Prostate gland (tissue), 2 donors: ENCODE data around the gene TMEM116.
"Not testable (repeated sequence)": the region's sequence is repeated elsewhere in the genome, so short reads cannot be mapped to it uniquely, and the experiment has no call there.

ENCODE experiments used
- POLR2A ChIP-seq: fragments of 450-650 bp; IDR thresholded peaks from one replicate; pipeline ENCODE4 v1.6.1; 2016; ENCODE audit warnings: antibody characterized with exemption, mild to moderate bottlenecking
- POLR2AphosphoS5 ChIP-seq: sonication (generic); formaldehyde crosslinking; IDR thresholded peaks from one replicate; pipeline ENCODE4 v1.6.1; 2017; ENCODE audit warnings: antibody characterized with exemption
- TF ChIP-seq, protein P1 (sequence below), 4 experiments: fragments of 200-600 bp in 2 of 4; fragments of 450-650 bp in 2 of 4; sonication (generic) in 2 of 4; IDR thresholded peaks; 1 replicate in 3 of 4; 2 replicates in 1 of 4; pipeline ENCODE4 v1.5.1; 2016 to 2019; ENCODE audit warnings: antibody characterized with exemption in 4 of 4, mild to moderate bottlenecking in 2 of 4, moderate library complexity in 2 of 4

DNA sequence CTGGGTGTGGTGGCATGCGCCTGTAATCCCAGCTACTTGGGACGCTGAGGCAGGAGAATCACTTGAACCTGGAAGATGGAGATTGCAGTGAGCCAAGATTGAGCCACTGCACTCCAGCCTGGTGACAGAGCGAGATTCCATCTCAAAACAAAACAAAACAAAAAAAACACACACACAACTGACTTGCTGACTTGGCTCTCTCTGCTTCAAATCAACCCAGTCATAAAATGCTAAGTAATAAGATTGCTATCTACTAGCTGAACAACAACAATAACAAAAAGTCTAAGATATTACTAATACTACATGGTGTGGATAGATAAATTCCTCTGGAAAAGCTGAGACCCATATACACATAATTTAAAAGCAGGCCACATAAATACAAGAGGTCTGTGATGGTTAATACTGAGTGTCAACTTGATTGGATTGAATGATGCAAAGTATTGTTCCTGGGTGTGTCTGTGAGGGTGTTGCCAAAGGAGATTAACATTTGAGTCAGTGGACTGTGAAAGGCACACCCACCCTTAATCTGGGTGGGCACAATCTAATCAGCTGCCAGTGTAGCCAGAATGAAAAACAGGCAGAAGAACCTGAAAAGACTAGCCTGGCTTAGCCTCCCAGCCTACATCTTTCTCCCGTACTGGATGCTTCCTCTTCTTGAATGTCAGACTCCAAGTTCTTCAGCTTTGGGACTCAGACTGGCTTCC is 60.7 kb downstream of the TMEM116 start:
- TF ChIP-seq POLR2A, POLR2AphosphoS5: not testable (repeated sequence)
- TF ChIP-seq, protein P1, sequence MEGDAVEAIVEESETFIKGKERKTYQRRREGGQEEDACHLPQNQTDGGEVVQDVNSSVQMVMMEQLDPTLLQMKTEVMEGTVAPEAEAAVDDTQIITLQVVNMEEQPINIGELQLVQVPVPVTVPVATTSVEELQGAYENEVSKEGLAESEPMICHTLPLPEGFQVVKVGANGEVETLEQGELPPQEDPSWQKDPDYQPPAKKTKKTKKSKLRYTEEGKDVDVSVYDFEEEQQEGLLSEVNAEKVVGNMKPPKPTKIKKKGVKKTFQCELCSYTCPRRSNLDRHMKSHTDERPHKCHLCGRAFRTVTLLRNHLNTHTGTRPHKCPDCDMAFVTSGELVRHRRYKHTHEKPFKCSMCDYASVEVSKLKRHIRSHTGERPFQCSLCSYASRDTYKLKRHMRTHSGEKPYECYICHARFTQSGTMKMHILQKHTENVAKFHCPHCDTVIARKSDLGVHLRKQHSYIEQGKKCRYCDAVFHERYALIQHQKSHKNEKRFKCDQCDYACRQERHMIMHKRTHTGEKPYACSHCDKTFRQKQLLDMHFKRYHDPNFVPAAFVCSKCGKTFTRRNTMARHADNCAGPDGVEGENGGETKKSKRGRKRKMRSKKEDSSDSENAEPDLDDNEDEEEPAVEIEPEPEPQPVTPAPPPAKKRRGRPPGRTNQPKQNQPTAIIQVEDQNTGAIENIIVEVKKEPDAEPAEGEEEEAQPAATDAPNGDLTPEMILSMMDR (IDR thresholded peaks at IDR 0.05) = not testable (repeated sequence)
